CD14-positive monocyte (primary cell): ENCODE results near the gene PARK7. TPM values are rescaled to one million over a fixed set of nuclear protein-coding genes. Genes with fewer than 3 reads are reported as not detected.

Source experiments
- DNase-seq, 3 donors: peaks; one replicate each; pipeline ENCODE4 v3.0.0-alpha.2; 2011 to 2022
- H2AFZ ChIP-seq: 2 replicates; pipeline ENCODE4 v1.6.0; 2012; ENCODE audit warnings: mild to moderate bottlenecking, low read depth, low read length, inconsistent platforms; ENCODE audit not compliant: insufficient read depth, poor library complexity, severe bottlenecking
- H3K27ac ChIP-seq, 2 donors: 1 replicate in 1 of 2; 2 replicates in 1 of 2; pipeline ENCODE4 v1.5.1; 2012 to 2013; ENCODE audit warnings: low read length in 2 of 2, control low read depth in 1 of 2, inconsistent platforms in 1 of 2, low read depth in 1 of 2, mild to moderate bottlenecking in 1 of 2
- H3K27me3 ChIP-seq, 2 donors: one replicate each; pipeline versions ENCODE4 v1.6.0 to v1.6.1; 2011 to 2013; ENCODE audit warnings: low read length in 2 of 2; ENCODE audit not compliant: control insufficient read depth in 2 of 2, insufficient read depth in 2 of 2
- H3K36me3 ChIP-seq, 2 donors: replicated peaks in 1 of 2; 1 replicate in 1 of 2; 2 replicates in 1 of 2; pipeline versions ENCODE4 v1.5.1 to v1.6.1; 2012 to 2013; ENCODE audit warnings: low read length in 2 of 2, control low read depth in 1 of 2, inconsistent platforms in 1 of 2, mild to moderate bottlenecking in 1 of 2; ENCODE audit not compliant: insufficient read depth in 2 of 2, control insufficient read depth in 1 of 2
- H3K4me1 ChIP-seq, 2 donors: 1 replicate in 1 of 2; 2 replicates in 1 of 2; pipeline versions ENCODE4 v1.5.1 to v1.6.1; 2012 to 2013; ENCODE audit warnings: low read length in 2 of 2, control low read depth in 1 of 2, inconsistent platforms in 1 of 2, mild to moderate bottlenecking in 1 of 2, moderate library complexity in 1 of 2; ENCODE audit not compliant: insufficient read depth in 2 of 2, control insufficient read depth in 1 of 2
- H3K4me2 ChIP-seq: replicated peaks from 2 replicates; pipeline ENCODE3; 2012; ENCODE audit warnings: low read length, moderate library complexity, mild to moderate bottlenecking; ENCODE audit not compliant: poor library complexity, severe bottlenecking; ENCODE audit errors: extremely low read depth
- H3K4me3 ChIP-seq, 3 experiments: fragments of 200-600 bp in 1 of 3; sonication (generic) in 1 of 3; replicated peaks in 1 of 3; 1 replicate in 2 of 3; 2 replicates in 1 of 3; pipeline ENCODE4 v1.5.1; 2011 to 2013; ENCODE audit warnings: low read length in 3 of 3, mild to moderate bottlenecking in 3 of 3, control low read depth in 2 of 3, low read depth in 2 of 3, inconsistent platforms in 1 of 3, moderate library complexity in 1 of 3
- H3K79me2 ChIP-seq: 2 replicates; pipeline ENCODE4 v1.6.0; 2012; ENCODE audit warnings: mild to moderate bottlenecking, control low read depth, inconsistent platforms, low read length, moderate library complexity; ENCODE audit not compliant: insufficient read depth
- H3K9ac ChIP-seq: 2 replicates; pipeline ENCODE4 v1.6.0; 2017; ENCODE audit warnings: low read length, mild to moderate bottlenecking; ENCODE audit not compliant: insufficient read depth, poor library complexity, severe bottlenecking
- H3K9me3 ChIP-seq, 2 donors: replicated peaks in 1 of 2; 1 replicate in 1 of 2; 2 replicates in 1 of 2; pipeline versions ENCODE4 v1.5.1 to v1.6.1; 2012 to 2013; ENCODE audit warnings: low read length in 2 of 2, control low read depth in 1 of 2; ENCODE audit not compliant: control insufficient read depth in 1 of 2, insufficient read depth in 1 of 2
- H4K20me1 ChIP-seq: 2 replicates; pipeline ENCODE4 v1.6.0; 2012; ENCODE audit warnings: mild to moderate bottlenecking, low read length, control low read depth, moderate library complexity; ENCODE audit not compliant: insufficient read depth
- H3K27ac Mint-ChIP-seq, 7 donors: one replicate each; pipeline ENCODE4 v1.8.0; 2020; ENCODE audit warnings: mild to moderate bottlenecking in 7 of 7, mixed read lengths in 7 of 7, moderate library complexity in 6 of 7, inconsistent platforms in 2 of 7
- H3K27me3 Mint-ChIP-seq, 3 donors: one replicate each; pipeline ENCODE4 v1.8.0; 2021 to 2022; ENCODE audit warnings: low read depth in 3 of 3, mild to moderate bottlenecking in 3 of 3, mixed read lengths in 3 of 3, moderate library complexity in 3 of 3, inconsistent platforms in 1 of 3
- H3K36me3 Mint-ChIP-seq, 2 donors: one replicate each; pipeline ENCODE4 v1.8.0; 2020; ENCODE audit warnings: mixed read lengths in 2 of 2, inconsistent platforms in 1 of 2, mild to moderate bottlenecking in 1 of 2
- H3K4me1 Mint-ChIP-seq: one replicate; pipeline ENCODE4 v1.8.0; 2020; ENCODE audit warnings: mild to moderate bottlenecking, mixed read lengths
- H3K4me3 Mint-ChIP-seq, 2 donors: one replicate each; pipeline ENCODE4 v1.8.0; 2020; ENCODE audit warnings: mild to moderate bottlenecking in 2 of 2, mixed read lengths in 2 of 2, moderate library complexity in 1 of 2
- H3K9me3 Mint-ChIP-seq, 7 donors: one replicate each; pipeline ENCODE4 v1.8.0; 2020 to 2022; ENCODE audit warnings: mixed read lengths in 7 of 7, mild to moderate bottlenecking in 6 of 7, moderate library complexity in 6 of 7, inconsistent platforms in 2 of 7
- WGBS: methylation state at CpG from one replicate; pipeline ENCODE4 v1.1.5; 2013; ENCODE audit warnings: missing lambda C conversion rate; ENCODE audit not compliant: insufficient coverage; 5-methylcytosine and 5-hydroxymethylcytosine counted together
- intact Hi-C, 2 donors: fragments of 100-400 bp; cut with micrococcal nuclease; formaldehyde crosslinking; loops; one replicate each; pipeline versions ENCODE4 v1.15.0 to v1.15.1; 2023
- polyA plus RNA-seq, 3 donors: library from polyadenylated mRNA; depleted of rRNA in 1 of 3; unstranded in 2 of 3; stranded (reverse) in 1 of 3; fragments of 300-500 nt in 2 of 3; fragments of >200 nt in 1 of 3; fragmentation: Illumina TruSeq in 2 of 3; gene quantifications; 1 replicate in 2 of 3; 2 replicates in 1 of 3; pipeline ENCODE4 v1.2.3, GENCODE V29; 2012 to 2021
- TF ChIP-seq, protein P1 (sequence below): fragments of 200-600 bp; IDR thresholded peaks from one replicate; pipeline ENCODE4 v1.8.0; 2022; ENCODE audit warnings: antibody characterized with exemption, mild to moderate bottlenecking

Gene PARK7
- polyA plus RNA-seq, 3 donors = 116 to 391 (median 353) TPM

DNA sequence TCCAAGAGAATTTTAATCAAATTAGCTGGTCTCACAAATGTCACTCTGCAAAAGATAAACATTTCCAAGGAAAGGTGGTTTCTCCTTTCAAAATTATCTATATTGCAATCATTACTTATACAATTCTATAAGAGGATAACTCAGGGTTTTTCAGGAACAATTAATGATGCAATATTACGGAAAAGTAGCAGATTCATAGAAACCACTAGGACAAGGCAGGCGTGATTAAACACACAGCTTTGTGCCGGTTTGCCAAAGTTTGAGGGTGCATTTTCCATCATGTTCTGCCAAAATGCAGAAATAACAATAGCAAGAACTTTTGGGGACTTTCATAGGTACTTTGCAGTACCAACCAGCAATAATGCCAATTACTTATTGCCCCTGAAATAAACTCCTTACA lies 21.5 kb upstream of the PARK7 start:
- Histone ChIP-seq H3K4me2 (peak overlapping the region; percentile 68), H3K4me1 (peaks cover 54 to 58% of the 10 kb centered on the region in 2 donors)

DNA sequence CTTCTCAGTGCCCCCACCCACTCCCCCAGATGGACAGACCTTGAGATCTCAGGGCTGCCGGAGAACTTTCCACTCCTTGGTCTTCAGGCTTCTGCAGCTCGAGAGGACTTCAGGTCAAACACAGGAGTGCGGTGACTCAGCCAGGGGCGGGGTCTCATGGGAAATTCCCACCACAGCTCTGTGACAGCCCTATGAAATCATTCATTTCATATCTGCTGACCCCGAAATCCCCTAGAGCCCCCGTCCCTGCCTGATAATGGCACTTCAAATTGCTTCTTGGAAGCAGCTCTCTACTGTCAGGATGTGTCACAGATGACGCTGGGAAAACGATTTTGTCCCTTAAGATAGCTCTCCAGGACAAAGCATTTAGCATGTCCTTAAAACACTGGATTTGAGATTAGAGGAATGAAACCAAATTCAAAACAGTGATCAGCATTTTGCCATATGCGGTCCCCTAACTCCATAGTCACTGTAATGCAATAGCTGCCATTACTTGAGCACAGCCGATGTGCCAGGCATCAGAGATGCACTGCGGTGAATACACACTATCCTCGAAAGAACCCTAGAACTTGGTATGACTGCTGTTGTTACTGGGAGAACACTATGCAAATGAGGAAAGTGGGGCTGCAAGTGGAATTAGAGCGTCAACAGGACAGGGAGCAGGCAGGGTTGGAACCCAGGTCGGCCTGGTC lies 20.6 kb upstream of the PARK7 start, which contains the start of gene TNFRSF9:
Gene TNFRSF9 (minus strand): TSS at position 95 of the 692 bp plus-strand sequence. CDS start 845 bp downstream, outside the sequence.
- Mint-ChIP-seq H3K4me3 (peak within 1 kb of the TSS; percentile 73 to 94), H3K4me1 (peaks cover 70% of the 10 kb centered on the region), H3K9me3 (peaks cover 0 to 5% (median 0%) of the 10 kb centered on the region in 7 donors), H3K27me3 (peaks cover 2 to 5% (median 2%) of the 10 kb centered on the region in 3 donors), H3K27ac (peak within 1 kb of the TSS; percentile 90 to 97 (median 93)), H3K36me3 (peaks cover 2 to 3% of the 10 kb centered on the region in 2 donors)
- H3K4me1 ChIP-seq = peaks cover 61 to 65% of the 10 kb centered on the region in 2 donors
- H3K27ac ChIP-seq = peak within 1 kb of the TSS; percentile 87 to 93
- peak within 1 kb of the TSS in 1 of 3 experiments; percentile 66 for H3K4me3 ChIP-seq
- intact Hi-C loops = no loop called here
- peak within 1 kb of the TSS; percentile 68 for H3K4me2 ChIP-seq
- no peaks in the 10 kb centered on the region for H3K9me3 ChIP-seq
- WGBS = 74% methylated on average over 13 of the region's 14 CpGs
- TF ChIP-seq, protein P1, sequence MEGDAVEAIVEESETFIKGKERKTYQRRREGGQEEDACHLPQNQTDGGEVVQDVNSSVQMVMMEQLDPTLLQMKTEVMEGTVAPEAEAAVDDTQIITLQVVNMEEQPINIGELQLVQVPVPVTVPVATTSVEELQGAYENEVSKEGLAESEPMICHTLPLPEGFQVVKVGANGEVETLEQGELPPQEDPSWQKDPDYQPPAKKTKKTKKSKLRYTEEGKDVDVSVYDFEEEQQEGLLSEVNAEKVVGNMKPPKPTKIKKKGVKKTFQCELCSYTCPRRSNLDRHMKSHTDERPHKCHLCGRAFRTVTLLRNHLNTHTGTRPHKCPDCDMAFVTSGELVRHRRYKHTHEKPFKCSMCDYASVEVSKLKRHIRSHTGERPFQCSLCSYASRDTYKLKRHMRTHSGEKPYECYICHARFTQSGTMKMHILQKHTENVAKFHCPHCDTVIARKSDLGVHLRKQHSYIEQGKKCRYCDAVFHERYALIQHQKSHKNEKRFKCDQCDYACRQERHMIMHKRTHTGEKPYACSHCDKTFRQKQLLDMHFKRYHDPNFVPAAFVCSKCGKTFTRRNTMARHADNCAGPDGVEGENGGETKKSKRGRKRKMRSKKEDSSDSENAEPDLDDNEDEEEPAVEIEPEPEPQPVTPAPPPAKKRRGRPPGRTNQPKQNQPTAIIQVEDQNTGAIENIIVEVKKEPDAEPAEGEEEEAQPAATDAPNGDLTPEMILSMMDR = no peak
- no peaks in the 10 kb centered on the region for H4K20me1 ChIP-seq
- H3K36me3 ChIP-seq = no peaks in the 10 kb centered on the region
- DNase-seq = peak; percentile 72 to 95 (median 73)
- peak within 1 kb of the TSS; percentile 41 for H3K9ac ChIP-seq
- peak within 1 kb of the TSS; percentile 62 for H2AFZ ChIP-seq
- H3K79me2 ChIP-seq = no peaks in the 10 kb centered on the region
- H3K27me3 ChIP-seq = no peaks in the 10 kb centered on the region

More for the DNA sequence above, 21.5 kb upstream of the PARK7 start:
- H3K36me3 Mint-ChIP-seq = peaks cover 2 to 3% of the 10 kb centered on the region in 2 donors
- H3K27ac Mint-ChIP-seq = no peak overlapping the region
- DNase-seq = peak in 1 of 3 donors; percentile 38
- H3K9me3 Mint-ChIP-seq = peaks cover 0 to 5% (median 0%) of the 10 kb centered on the region in 7 donors
- intact Hi-C loops = no loop called here
- Histone ChIP-seq H4K20me1 (no peaks in the 10 kb centered on the region), H2AFZ (no peak overlapping the region), H3K36me3 (no peaks in the 10 kb centered on the region), H3K9me3 (no peaks in the 10 kb centered on the region), H3K4me3 (peak overlapping the region in 1 of 3 experiments; percentile 66), H3K9ac (no peak overlapping the region), H3K27ac (peak overlapping the region in 1 of 2 donors; percentile 87), H3K27me3 (no peaks in the 10 kb centered on the region), H3K79me2 (no peaks in the 10 kb centered on the region)
- TF ChIP-seq, protein P1 = no peak
- WGBS = 14% methylated on average over 2 of the region's 3 CpGs
- H3K27me3 Mint-ChIP-seq = peaks cover 2 to 5% (median 2%) of the 10 kb centered on the region in 3 donors
- H3K4me3 Mint-ChIP-seq = no peak overlapping the region
- peaks cover 64% of the 10 kb centered on the region for H3K4me1 Mint-ChIP-seq
